Spleen (tissue), 7 donors: ENCODE measurements around the gene MEIS2.

Experiments
- POLR2A ChIP-seq, 3 donors: fragments of 450-650 bp; IDR thresholded peaks; one replicate each; pipeline ENCODE4 v1.5.1; 2017; ENCODE audit warnings: antibody characterized with exemption in 3 of 3, mild to moderate bottlenecking in 1 of 3
- POLR2AphosphoS5 ChIP-seq, 3 donors: sonication (generic); formaldehyde crosslinking; IDR thresholded peaks; one replicate each; pipeline ENCODE4 v1.5.1; 2017; ENCODE audit warnings: antibody characterized with exemption in 3 of 3
- TF ChIP-seq, protein P1 (sequence below), 11 experiments: fragments of 200-600 bp in 7 of 11; fragments of 450-650 bp in 4 of 11; sonication (generic) in 4 of 11; IDR thresholded peaks in 8 of 11; conservative IDR thresholded peaks in 3 of 11; 1 replicate in 7 of 11; 2 replicates in 4 of 11; pipeline versions ENCODE4 v1.4.0 to v1.8.0; 2016 to 2021; ENCODE audit warnings: antibody characterized with exemption in 11 of 11, inconsistent platforms in 4 of 11, mild to moderate bottlenecking in 1 of 11
- donor health status: DM: no; HTN: no; CAD: no; lungs with moderate emphysema.
- donor health status: DM: no; HTN: no; CAD: no.
- donor health status: DM: no; HTN: no; CAD: no.

DNA sequence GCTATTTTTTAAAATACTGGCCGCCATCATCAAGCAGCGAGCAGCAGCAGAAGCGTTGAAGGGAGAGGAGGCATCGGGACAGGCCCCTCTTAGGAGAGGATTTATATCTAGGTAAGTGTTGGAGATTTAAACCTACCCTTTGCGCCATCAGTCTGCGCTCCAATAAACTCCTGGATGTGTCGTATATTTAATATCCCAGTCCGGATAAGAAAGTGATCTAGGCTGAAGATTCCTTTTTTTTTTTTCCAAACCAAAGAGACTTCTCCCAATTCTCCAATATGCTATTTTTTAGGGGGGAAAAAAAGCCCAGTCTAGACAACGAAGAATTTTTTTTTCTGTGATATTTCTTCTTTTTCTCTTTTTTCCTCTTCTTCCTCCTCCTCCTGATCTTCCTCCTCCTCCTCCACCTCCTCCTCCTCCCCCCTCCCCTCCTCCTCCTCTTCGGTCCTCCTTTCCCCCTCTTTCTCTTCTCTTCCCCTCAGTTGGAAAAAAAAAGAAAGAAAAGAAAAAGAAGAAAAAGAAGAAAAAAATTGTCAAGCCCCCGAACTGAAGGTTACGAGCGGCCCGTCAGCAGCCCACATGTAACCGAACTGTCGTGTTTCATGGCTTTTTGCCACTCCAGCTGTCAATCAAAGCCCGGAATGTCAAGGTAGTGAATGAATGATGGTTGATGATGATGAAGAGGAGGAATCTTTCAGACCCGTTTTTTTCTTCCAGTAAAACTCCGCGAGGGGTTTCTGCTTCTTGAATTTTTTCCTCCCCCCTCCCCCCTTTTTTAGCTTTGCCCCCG, 835 bp downstream of the MEIS2 start:
- TF ChIP-seq, protein P1, sequence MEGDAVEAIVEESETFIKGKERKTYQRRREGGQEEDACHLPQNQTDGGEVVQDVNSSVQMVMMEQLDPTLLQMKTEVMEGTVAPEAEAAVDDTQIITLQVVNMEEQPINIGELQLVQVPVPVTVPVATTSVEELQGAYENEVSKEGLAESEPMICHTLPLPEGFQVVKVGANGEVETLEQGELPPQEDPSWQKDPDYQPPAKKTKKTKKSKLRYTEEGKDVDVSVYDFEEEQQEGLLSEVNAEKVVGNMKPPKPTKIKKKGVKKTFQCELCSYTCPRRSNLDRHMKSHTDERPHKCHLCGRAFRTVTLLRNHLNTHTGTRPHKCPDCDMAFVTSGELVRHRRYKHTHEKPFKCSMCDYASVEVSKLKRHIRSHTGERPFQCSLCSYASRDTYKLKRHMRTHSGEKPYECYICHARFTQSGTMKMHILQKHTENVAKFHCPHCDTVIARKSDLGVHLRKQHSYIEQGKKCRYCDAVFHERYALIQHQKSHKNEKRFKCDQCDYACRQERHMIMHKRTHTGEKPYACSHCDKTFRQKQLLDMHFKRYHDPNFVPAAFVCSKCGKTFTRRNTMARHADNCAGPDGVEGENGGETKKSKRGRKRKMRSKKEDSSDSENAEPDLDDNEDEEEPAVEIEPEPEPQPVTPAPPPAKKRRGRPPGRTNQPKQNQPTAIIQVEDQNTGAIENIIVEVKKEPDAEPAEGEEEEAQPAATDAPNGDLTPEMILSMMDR (IDR thresholded peaks at IDR 0.05 in 8 of 11, conservative IDR thresholded peaks at IDR 0.05 in 3 of 11) = no peak
- TF ChIP-seq POLR2AphosphoS5 (IDR thresholded peaks at IDR 0.05) = peak in 1 of 3 donors; percentile 2
- no peak for TF ChIP-seq POLR2A (IDR thresholded peaks at IDR 0.05)
